ENCODE results near the gene TGFBR3L. TPM values are rescaled to one million over a fixed set of nuclear protein-coding genes. Genes with fewer than 3 reads are reported as not detected.
A peak's percentile ranks its signal among the peaks of the same experiment; 100 is the strongest.

TGFBR3L gene
- total RNA-seq, 2 donors from 2014 or later: 9.9 TPM; not detected in 1

DNA sequence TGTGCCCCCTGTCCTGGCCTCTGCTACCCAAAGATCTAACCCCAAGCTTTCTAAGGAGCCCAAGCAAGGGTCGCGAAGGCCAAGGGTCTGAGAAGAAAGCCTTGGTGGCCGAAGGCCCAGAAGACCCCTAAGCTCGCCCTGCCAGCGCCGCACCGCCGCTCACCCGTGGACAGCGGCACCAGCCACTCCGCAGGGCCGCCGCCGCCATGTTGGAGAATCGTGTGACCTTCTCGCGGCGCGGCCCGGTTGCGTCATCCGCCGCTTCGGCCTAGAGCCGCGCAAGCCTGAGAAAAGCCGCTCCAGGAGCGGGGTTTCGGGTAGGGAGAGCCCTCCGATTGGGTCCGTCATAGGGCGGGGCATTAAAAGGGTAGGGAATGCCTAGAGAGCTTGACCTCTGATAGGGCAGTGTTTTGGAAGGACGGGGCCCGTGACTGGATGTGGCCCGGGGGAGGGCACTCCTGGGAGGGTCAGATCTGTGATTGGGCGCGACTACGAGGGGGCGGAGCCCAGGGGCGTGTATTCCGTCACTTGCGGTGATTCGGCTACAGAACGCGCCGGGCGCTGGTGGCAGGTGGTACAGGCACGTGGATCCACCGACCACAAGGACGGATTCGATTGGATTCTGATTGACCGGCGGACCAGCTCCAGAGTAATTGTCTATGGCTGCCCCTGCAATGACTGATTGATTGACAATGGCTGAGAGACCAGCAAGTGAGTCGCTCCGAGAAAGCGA is 29.0 kb downstream of the TGFBR3L start, which contains the start of gene TIMM44:
TIMM44 (minus strand) TSS at position 223 of the 733 bp plus-strand sequence; CDS start at position 208, 15 bp downstream.
- Histone ChIP-seq H3K4me3 (peak within 1 kb of the TSS; percentile 52 to 57), H3K4me1 (peaks cover 27% of the 10 kb centered on the region), H3K27me3 (no peaks in the 10 kb centered on the region), H3K36me3 (replicated peaks in 1 of 2; ENCODE audit: insufficient read depth in 1 of 2, low read depth in 2 of 2) (peaks cover 0 to 4% of the 10 kb centered on the region in 2 donors), H3K9me3 (no peaks in the 10 kb centered on the region), H3K27ac (peak within 1 kb of the TSS; percentile 88 to 100 (median 96))
- ATAC-seq (peak; percentile 98), DNase-seq (peak; percentile 99 to 100 (median 99))
- intact Hi-C loops (cut with DNase I): no loop called here
- TF ChIP-seq, protein P1, sequence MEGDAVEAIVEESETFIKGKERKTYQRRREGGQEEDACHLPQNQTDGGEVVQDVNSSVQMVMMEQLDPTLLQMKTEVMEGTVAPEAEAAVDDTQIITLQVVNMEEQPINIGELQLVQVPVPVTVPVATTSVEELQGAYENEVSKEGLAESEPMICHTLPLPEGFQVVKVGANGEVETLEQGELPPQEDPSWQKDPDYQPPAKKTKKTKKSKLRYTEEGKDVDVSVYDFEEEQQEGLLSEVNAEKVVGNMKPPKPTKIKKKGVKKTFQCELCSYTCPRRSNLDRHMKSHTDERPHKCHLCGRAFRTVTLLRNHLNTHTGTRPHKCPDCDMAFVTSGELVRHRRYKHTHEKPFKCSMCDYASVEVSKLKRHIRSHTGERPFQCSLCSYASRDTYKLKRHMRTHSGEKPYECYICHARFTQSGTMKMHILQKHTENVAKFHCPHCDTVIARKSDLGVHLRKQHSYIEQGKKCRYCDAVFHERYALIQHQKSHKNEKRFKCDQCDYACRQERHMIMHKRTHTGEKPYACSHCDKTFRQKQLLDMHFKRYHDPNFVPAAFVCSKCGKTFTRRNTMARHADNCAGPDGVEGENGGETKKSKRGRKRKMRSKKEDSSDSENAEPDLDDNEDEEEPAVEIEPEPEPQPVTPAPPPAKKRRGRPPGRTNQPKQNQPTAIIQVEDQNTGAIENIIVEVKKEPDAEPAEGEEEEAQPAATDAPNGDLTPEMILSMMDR (IDR thresholded peaks at IDR 0.05): no peak
- TF ChIP-seq POLR2A (IDR thresholded peaks at IDR 0.05): peak; percentile 85 to 95 (median 87)
- 0 to 1% methylated on average over 17 to 50 of the region's 56 CpGs for WGBS, 2 donors

DNA sequence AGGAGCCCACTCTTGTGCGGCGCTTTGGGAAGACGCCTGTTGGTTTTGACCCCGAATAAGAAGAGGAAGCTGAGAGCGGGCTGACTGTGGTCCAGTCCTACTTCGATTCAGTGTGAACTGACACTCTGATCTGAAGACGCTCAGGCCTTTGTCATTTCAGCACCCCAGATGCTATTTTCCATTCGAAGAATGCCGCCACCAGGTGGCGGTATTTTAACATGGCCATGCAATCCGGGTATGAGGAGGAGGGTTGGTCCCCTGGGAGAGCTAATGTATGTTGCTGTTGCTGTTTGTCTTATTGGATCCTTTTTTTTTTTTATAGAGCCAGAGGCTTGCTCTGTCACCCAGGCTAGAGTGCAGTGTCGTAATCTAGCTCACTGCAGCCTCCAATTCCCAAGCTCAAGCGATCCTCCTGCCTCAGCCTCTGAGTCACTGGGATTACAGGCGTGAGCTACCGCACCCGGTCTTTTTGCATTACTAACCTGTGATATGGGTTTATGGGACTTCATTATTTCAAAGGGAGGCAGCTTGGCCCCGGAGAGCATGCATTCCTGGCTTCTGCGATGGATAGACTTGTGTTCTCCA is 29.6 kb downstream of the TGFBR3L start:
- no peaks in the 10 kb centered on the region for H3K27me3 ChIP-seq
- H3K4me1 ChIP-seq: peaks cover 27% of the 10 kb centered on the region
- peaks cover 0 to 4% of the 10 kb centered on the region in 2 donors for H3K36me3 ChIP-seq (replicated peaks in 1 of 2; ENCODE audit: insufficient read depth in 1 of 2, low read depth in 2 of 2)
- no peaks in the 10 kb centered on the region for H3K9me3 ChIP-seq
- WGBS, 2 donors: 24 to 47% methylated on average over 11 to 18 of the region's 18 CpGs
- intact Hi-C loops (cut with DNase I): no loop called here
- DNase-seq (peak; percentile 86 to 90 (median 88)), ATAC-seq (peak; percentile 49)
- H3K27ac ChIP-seq: peak overlapping the region; percentile 88 to 100 (median 96)
- peak overlapping the region in 1 of 2 donors; percentile 5 for H3K4me3 ChIP-seq
- TF ChIP-seq, protein P1 (IDR thresholded peaks at IDR 0.05): peak; percentile 79 to 94 (median 84)
- no peak for TF ChIP-seq POLR2A (IDR thresholded peaks at IDR 0.05)

DNA sequence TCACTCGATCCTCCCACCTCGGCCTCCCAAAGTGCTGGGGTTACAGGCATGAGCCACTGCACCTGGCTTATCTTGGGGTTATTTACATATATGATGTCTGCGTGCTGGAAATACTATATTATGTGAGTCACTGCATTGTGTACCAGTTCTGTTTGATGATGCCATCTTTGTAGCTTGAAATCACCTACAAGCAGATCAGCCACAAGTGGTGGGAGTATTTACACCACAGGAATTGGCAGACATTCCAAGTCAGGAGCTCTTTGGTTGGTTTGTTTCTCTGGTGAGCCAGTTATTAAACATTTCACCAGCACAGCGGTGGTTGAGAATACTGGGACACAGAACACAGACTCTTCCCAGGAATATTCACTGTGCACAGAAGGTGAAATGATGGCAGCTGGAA is 33.3 kb downstream of the TGFBR3L start:
- no peaks in the 10 kb centered on the region for H3K27me3 ChIP-seq
- H3K4me3 ChIP-seq: no peak overlapping the region
- no peaks in the 10 kb centered on the region for H3K36me3 ChIP-seq (replicated peaks in 1 of 2; ENCODE audit: insufficient read depth in 1 of 2, low read depth in 2 of 2)
- 94% methylated on average over 4 of the region's 4 CpGs for WGBS, 2 donors
- no peak overlapping the region for H3K27ac ChIP-seq
- TF ChIP-seq, protein P1 (IDR thresholded peaks at IDR 0.05): no peak
- TF ChIP-seq POLR2A (IDR thresholded peaks at IDR 0.05): no peak
- no peaks in the 10 kb centered on the region for H3K9me3 ChIP-seq
- DNase-seq (no peak), ATAC-seq (no peak)
- H3K4me1 ChIP-seq: peaks cover 5% of the 10 kb centered on the region
- intact Hi-C loops (cut with DNase I): loop anchor here (5.0 kb wide), 1 partner anchor 299 kb away; no protein-coding TSS in a partner anchor

DNA sequence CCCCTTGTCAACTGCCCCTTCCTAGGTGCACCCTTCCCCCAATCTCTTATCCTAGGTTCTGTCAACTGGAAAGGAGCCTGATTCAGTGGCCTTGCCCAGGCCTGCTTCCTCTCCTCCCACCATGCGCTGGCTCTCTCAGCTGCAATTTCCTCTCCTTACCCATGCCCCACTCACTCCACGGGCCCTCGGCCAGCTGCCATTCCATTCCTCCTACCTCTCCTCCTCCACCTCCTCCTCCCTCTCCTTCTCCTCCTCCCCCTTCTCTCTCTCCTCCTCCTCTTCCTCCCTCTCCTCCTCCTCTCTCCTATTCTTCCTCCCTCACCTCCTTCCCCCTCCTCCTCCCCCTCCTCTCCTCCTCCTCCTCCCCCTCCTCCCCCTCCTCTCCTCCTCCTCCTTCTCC is 38.4 kb downstream of the TGFBR3L start:
- Histone ChIP-seq H3K9me3 (no peaks in the 10 kb centered on the region), H3K4me3 (no peak overlapping the region), H3K36me3 (replicated peaks in 1 of 2; ENCODE audit: insufficient read depth in 1 of 2, low read depth in 2 of 2) (no peaks in the 10 kb centered on the region), H3K27ac (no peak overlapping the region), H3K27me3 (no peaks in the 10 kb centered on the region), H3K4me1 (no peaks in the 10 kb centered on the region)
- ATAC-seq (no peak), DNase-seq (no peak)
- WGBS, 2 donors: 35 to 45% methylated on average over 3 of the region's 3 CpGs
- intact Hi-C loops (cut with DNase I): no loop called here
- TF ChIP-seq POLR2A (IDR thresholded peaks at IDR 0.05): no peak
- TF ChIP-seq, protein P1 (IDR thresholded peaks at IDR 0.05): no peak

All from body of pancreas (tissue), 4 donors.